ENCODE results near the gene CHRNB2.

The CHRNB2 gene

GRCh38 chr1:154536570-154536969, 31.0 kb upstream of the CHRNB2 start:
- H3K27me3 ChIP-seq (ENCODE audit: control insufficient read depth in 5 of 5, insufficient read depth in 4 of 5, low read length in 5 of 5), result peaks cover 0 to 4% (median 0%) of the 10 kb centered on the region in 5 donors
- no peak overlapping the region for H3K4me3 ChIP-seq (ENCODE audit: low read depth in 1 of 5, low read length in 5 of 5)
- peaks cover 0 to 12% (median 0%) of the 10 kb centered on the region in 5 donors for H3K36me3 ChIP-seq (ENCODE audit: control insufficient read depth in 5 of 5, insufficient read depth in 5 of 5, low read length in 5 of 5)
- H3K9me3 ChIP-seq (ENCODE audit: control insufficient read depth in 5 of 5, low read length in 5 of 5), result peaks cover 0 to 2% (median 0%) of the 10 kb centered on the region in 5 donors
- H3K9ac ChIP-seq (ENCODE audit: low read length in 5 of 5), result no peak overlapping the region
- H3K4me1 ChIP-seq (ENCODE audit: control insufficient read depth in 5 of 5, insufficient read depth in 5 of 5, low read length in 5 of 5), result no peaks in the 10 kb centered on the region
- no peak overlapping the region for H3K27ac ChIP-seq (ENCODE audit: low read depth, low read length)

- Histone ChIP-seq H3K4me3 (ENCODE audit: low read depth in 1 of 5, low read length in 5 of 5) (no peak overlapping the region), H3K9ac (ENCODE audit: low read length in 5 of 5) (no peak overlapping the region), H3K27me3 (ENCODE audit: control insufficient read depth in 5 of 5, insufficient read depth in 4 of 5, low read length in 5 of 5) (peaks cover 0 to 5% (median 0%) of the 10 kb centered on the region in 5 donors), H3K9me3 (ENCODE audit: control insufficient read depth in 5 of 5, low read length in 5 of 5) (peaks cover 0 to 2% (median 0%) of the 10 kb centered on the region in 5 donors), H3K27ac (ENCODE audit: low read depth, low read length) (no peak overlapping the region), H3K4me1 (ENCODE audit: control insufficient read depth in 5 of 5, insufficient read depth in 5 of 5, low read length in 5 of 5) (peaks cover 0 to 5% (median 0%) of the 10 kb centered on the region in 5 donors), H3K36me3 (ENCODE audit: control insufficient read depth in 5 of 5, insufficient read depth in 5 of 5, low read length in 5 of 5) (peaks cover 0 to 9% (median 4%) of the 10 kb centered on the region in 5 donors)
Measured at GRCh38 chr1:154539486-154540483, 27.8 kb upstream of the CHRNB2 start.

- peaks cover 0 to 14% (median 5%) of the 10 kb centered on the region in 5 donors for H3K36me3 ChIP-seq (ENCODE audit: control insufficient read depth in 5 of 5, insufficient read depth in 5 of 5, low read length in 5 of 5)
- no peaks in the 10 kb centered on the region for H3K9me3 ChIP-seq (ENCODE audit: control insufficient read depth in 5 of 5, low read length in 5 of 5)
- no peak overlapping the region for H3K27ac ChIP-seq (ENCODE audit: low read depth, low read length)
- peaks cover 0 to 5% (median 0%) of the 10 kb centered on the region in 5 donors for H3K27me3 ChIP-seq (ENCODE audit: control insufficient read depth in 5 of 5, insufficient read depth in 4 of 5, low read length in 5 of 5)
- H3K4me3 ChIP-seq (ENCODE audit: low read depth in 1 of 5, low read length in 5 of 5), result no peak overlapping the region
- H3K9ac ChIP-seq (ENCODE audit: low read length in 5 of 5), result no peak overlapping the region
- peaks cover 0 to 5% (median 0%) of the 10 kb centered on the region in 5 donors for H3K4me1 ChIP-seq (ENCODE audit: control insufficient read depth in 5 of 5, insufficient read depth in 5 of 5, low read length in 5 of 5)
Measured at GRCh38 chr1:154541231-154541630, 26.3 kb upstream of the CHRNB2 start.

GRCh38 chr1:154546264-154547063, 21.1 kb upstream of the CHRNB2 start:
- no peak overlapping the region for H3K9ac ChIP-seq (ENCODE audit: low read length in 5 of 5)
- peaks cover 0 to 3% (median 0%) of the 10 kb centered on the region in 5 donors for H3K27me3 ChIP-seq (ENCODE audit: control insufficient read depth in 5 of 5, insufficient read depth in 4 of 5, low read length in 5 of 5)
- no peak overlapping the region for H3K27ac ChIP-seq (ENCODE audit: low read depth, low read length)
- H3K4me3 ChIP-seq (ENCODE audit: low read depth in 1 of 5, low read length in 5 of 5), result no peak overlapping the region
- H3K4me1 ChIP-seq (ENCODE audit: control insufficient read depth in 5 of 5, insufficient read depth in 5 of 5, low read length in 5 of 5), result peaks cover 0 to 5% (median 2%) of the 10 kb centered on the region in 5 donors
- no peaks in the 10 kb centered on the region for H3K9me3 ChIP-seq (ENCODE audit: control insufficient read depth in 5 of 5, low read length in 5 of 5)
- H3K36me3 ChIP-seq (ENCODE audit: control insufficient read depth in 5 of 5, insufficient read depth in 5 of 5, low read length in 5 of 5), result peaks cover 5 to 44% (median 39%) of the 10 kb centered on the region in 5 donors

GRCh38 chr1:154547105-154547732, 20.4 kb upstream of the CHRNB2 start:
- H3K27me3 ChIP-seq (ENCODE audit: control insufficient read depth in 5 of 5, insufficient read depth in 4 of 5, low read length in 5 of 5), result peaks cover 0 to 2% (median 0%) of the 10 kb centered on the region in 5 donors
- peaks cover 0 to 5% (median 2%) of the 10 kb centered on the region in 5 donors for H3K4me1 ChIP-seq (ENCODE audit: control insufficient read depth in 5 of 5, insufficient read depth in 5 of 5, low read length in 5 of 5)
- H3K27ac ChIP-seq (ENCODE audit: low read depth, low read length), result no peak overlapping the region
- H3K9ac ChIP-seq (ENCODE audit: low read length in 5 of 5), result no peak overlapping the region
- H3K9me3 ChIP-seq (ENCODE audit: control insufficient read depth in 5 of 5, low read length in 5 of 5), result no peaks in the 10 kb centered on the region
- H3K4me3 ChIP-seq (ENCODE audit: low read depth in 1 of 5, low read length in 5 of 5), result no peak overlapping the region
- H3K36me3 ChIP-seq (ENCODE audit: control insufficient read depth in 5 of 5, insufficient read depth in 5 of 5, low read length in 5 of 5), result peaks cover 5 to 52% (median 45%) of the 10 kb centered on the region in 5 donors

- Histone ChIP-seq H3K27me3 (ENCODE audit: control insufficient read depth in 5 of 5, insufficient read depth in 4 of 5, low read length in 5 of 5) (peaks cover 0 to 2% (median 0%) of the 10 kb centered on the region in 5 donors), H3K9ac (ENCODE audit: low read length in 5 of 5) (no peak overlapping the region), H3K4me1 (ENCODE audit: control insufficient read depth in 5 of 5, insufficient read depth in 5 of 5, low read length in 5 of 5) (peaks cover 0 to 5% (median 2%) of the 10 kb centered on the region in 5 donors), H3K27ac (ENCODE audit: low read depth, low read length) (no peak overlapping the region), H3K4me3 (ENCODE audit: low read depth in 1 of 5, low read length in 5 of 5) (no peak overlapping the region), H3K36me3 (ENCODE audit: control insufficient read depth in 5 of 5, insufficient read depth in 5 of 5, low read length in 5 of 5) (peaks cover 7 to 60% (median 50%) of the 10 kb centered on the region in 5 donors), H3K9me3 (ENCODE audit: control insufficient read depth in 5 of 5, low read length in 5 of 5) (no peaks in the 10 kb centered on the region)
Measured at GRCh38 chr1:154548028-154548427, 19.6 kb upstream of the CHRNB2 start.

GRCh38 chr1:154549202-154549770, 18.3 kb upstream of the CHRNB2 start:
- peaks cover 0 to 3% (median 0%) of the 10 kb centered on the region in 5 donors for H3K4me1 ChIP-seq (ENCODE audit: control insufficient read depth in 5 of 5, insufficient read depth in 5 of 5, low read length in 5 of 5)
- H3K36me3 ChIP-seq (ENCODE audit: control insufficient read depth in 5 of 5, insufficient read depth in 5 of 5, low read length in 5 of 5), result peaks cover 12 to 72% (median 62%) of the 10 kb centered on the region in 5 donors
- H3K9me3 ChIP-seq (ENCODE audit: control insufficient read depth in 5 of 5, low read length in 5 of 5), result no peaks in the 10 kb centered on the region
- no peak overlapping the region for H3K4me3 ChIP-seq (ENCODE audit: low read depth in 1 of 5, low read length in 5 of 5)
- H3K27me3 ChIP-seq (ENCODE audit: control insufficient read depth in 5 of 5, insufficient read depth in 4 of 5, low read length in 5 of 5), result no peaks in the 10 kb centered on the region
- no peak overlapping the region for H3K9ac ChIP-seq (ENCODE audit: low read length in 5 of 5)
- H3K27ac ChIP-seq (ENCODE audit: low read depth, low read length), result no peak overlapping the region

GRCh38 chr1:154550070-154550469, 17.5 kb upstream of the CHRNB2 start:
- Histone ChIP-seq H3K4me3 (ENCODE audit: low read depth in 1 of 5, low read length in 5 of 5) (no peak overlapping the region), H3K9ac (ENCODE audit: low read length in 5 of 5) (no peak overlapping the region), H3K4me1 (ENCODE audit: control insufficient read depth in 5 of 5, insufficient read depth in 5 of 5, low read length in 5 of 5) (peaks cover 0 to 3% (median 0%) of the 10 kb centered on the region in 5 donors), H3K36me3 (ENCODE audit: control insufficient read depth in 5 of 5, insufficient read depth in 5 of 5, low read length in 5 of 5) (peaks cover 14 to 76% (median 70%) of the 10 kb centered on the region in 5 donors), H3K27me3 (ENCODE audit: control insufficient read depth in 5 of 5, insufficient read depth in 4 of 5, low read length in 5 of 5) (no peaks in the 10 kb centered on the region), H3K9me3 (ENCODE audit: control insufficient read depth in 5 of 5, low read length in 5 of 5) (no peaks in the 10 kb centered on the region), H3K27ac (ENCODE audit: low read depth, low read length) (no peak overlapping the region)

- no peaks in the 10 kb centered on the region for H3K9me3 ChIP-seq (ENCODE audit: control insufficient read depth in 5 of 5, low read length in 5 of 5)
- H3K27me3 ChIP-seq (ENCODE audit: control insufficient read depth in 5 of 5, insufficient read depth in 4 of 5, low read length in 5 of 5), result no peaks in the 10 kb centered on the region
- peaks cover 14 to 79% (median 74%) of the 10 kb centered on the region in 5 donors for H3K36me3 ChIP-seq (ENCODE audit: control insufficient read depth in 5 of 5, insufficient read depth in 5 of 5, low read length in 5 of 5)
- H3K9ac ChIP-seq (ENCODE audit: low read length in 5 of 5), result no peak overlapping the region
- H3K4me1 ChIP-seq (ENCODE audit: control insufficient read depth in 5 of 5, insufficient read depth in 5 of 5, low read length in 5 of 5), result peaks cover 0 to 3% (median 0%) of the 10 kb centered on the region in 5 donors
- H3K4me3 ChIP-seq (ENCODE audit: low read depth in 1 of 5, low read length in 5 of 5), result no peak overlapping the region
- H3K27ac ChIP-seq (ENCODE audit: low read depth, low read length), result no peak overlapping the region
Measured at GRCh38 chr1:154550657-154551056, 16.9 kb upstream of the CHRNB2 start.

All from subcutaneous abdominal adipose tissue (tissue), 5 donors.